ENCODE data around the gene GMPS.

DNA sequence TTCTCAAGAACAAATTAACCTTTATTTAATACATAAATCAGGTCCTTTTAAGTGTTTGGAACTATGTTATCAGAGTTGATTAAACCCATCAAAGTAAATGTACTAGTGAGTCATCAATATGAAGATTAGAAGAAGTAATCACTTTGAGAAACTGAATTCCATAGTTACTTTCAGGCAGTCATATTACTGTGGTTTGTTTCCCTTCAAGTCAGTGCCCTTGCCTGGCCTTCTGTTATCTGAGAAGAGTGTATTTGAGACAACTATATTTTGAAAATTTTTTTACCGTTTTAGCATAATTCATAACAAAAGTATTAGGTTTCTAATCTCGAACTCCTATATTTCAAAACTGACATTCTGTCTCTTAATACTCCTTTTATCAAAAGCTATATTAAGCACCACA lies 73.6 kb downstream of the GMPS start:
- TF ChIP-seq, protein P1, sequence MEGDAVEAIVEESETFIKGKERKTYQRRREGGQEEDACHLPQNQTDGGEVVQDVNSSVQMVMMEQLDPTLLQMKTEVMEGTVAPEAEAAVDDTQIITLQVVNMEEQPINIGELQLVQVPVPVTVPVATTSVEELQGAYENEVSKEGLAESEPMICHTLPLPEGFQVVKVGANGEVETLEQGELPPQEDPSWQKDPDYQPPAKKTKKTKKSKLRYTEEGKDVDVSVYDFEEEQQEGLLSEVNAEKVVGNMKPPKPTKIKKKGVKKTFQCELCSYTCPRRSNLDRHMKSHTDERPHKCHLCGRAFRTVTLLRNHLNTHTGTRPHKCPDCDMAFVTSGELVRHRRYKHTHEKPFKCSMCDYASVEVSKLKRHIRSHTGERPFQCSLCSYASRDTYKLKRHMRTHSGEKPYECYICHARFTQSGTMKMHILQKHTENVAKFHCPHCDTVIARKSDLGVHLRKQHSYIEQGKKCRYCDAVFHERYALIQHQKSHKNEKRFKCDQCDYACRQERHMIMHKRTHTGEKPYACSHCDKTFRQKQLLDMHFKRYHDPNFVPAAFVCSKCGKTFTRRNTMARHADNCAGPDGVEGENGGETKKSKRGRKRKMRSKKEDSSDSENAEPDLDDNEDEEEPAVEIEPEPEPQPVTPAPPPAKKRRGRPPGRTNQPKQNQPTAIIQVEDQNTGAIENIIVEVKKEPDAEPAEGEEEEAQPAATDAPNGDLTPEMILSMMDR (IDR thresholded peaks at IDR 0.05; ENCODE audit: insufficient read depth, low read length): no peak
- no peak for TF ChIP-seq GABPA (IDR thresholded peaks at IDR 0.05; ENCODE audit: low read depth)
